ENCODE measurements around the gene UBAP1L. TPM values are rescaled to one million over a fixed set of nuclear protein-coding genes. Genes with fewer than 3 reads are reported as not detected.
"Not testable (repeated sequence)": the region's sequence is repeated elsewhere in the genome, so short reads cannot be mapped to it uniquely, and the experiment has no call there.

UBAP1L gene
- total RNA-seq, 1 donor from 2014 or later, result 6.0 TPM

GRCh38 chr15:65130941-65131340 lies 15.9 kb upstream of the UBAP1L start:
- H3K9me3 Mint-ChIP-seq, result no peaks in the 10 kb centered on the region

DNA sequence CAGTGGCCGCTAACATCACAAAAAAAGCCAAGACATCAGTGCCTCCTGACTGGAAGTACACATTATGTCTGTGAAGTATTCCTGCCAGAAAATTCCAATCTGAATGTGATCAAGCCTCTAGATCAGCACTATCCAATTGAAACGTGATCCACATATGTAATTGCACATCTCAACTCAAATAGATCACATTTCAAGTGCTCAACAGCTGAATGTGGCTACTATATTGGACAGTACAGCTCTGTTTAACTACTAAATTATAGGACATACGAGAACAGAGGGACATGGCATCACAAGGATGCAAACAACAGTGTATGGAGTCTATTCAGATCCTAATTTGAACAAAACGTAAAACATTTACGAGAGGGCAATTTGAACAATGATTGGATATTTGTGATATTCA lies 542 bp upstream of the UBAP1L start:
- no peaks in the 10 kb centered on the region for H3K9me3 Mint-ChIP-seq
- H3K27me3 Mint-ChIP-seq (ENCODE audit: low read depth), result no peaks in the 10 kb centered on the region
- no peak for DNase-seq (ENCODE audit: low spot score)
- H3K4me3 Mint-ChIP-seq (ENCODE audit: low read depth), result no peak overlapping the region
- H3K36me3 Mint-ChIP-seq (ENCODE audit: low read depth), result peaks cover 60% of the 10 kb centered on the region
- no peak overlapping the region for H3K27ac Mint-ChIP-seq
- intact Hi-C loops (cut with micrococcal nuclease), result no loop called here
- no peaks in the 10 kb centered on the region for H3K4me1 Mint-ChIP-seq (ENCODE audit: low read depth)

More at GRCh38 chr15:65130941-65131340, 15.9 kb upstream of the UBAP1L start:
- H3K4me1 Mint-ChIP-seq (ENCODE audit: low read depth), result peaks cover 15% of the 10 kb centered on the region
- peak overlapping the region; percentile 33 for H3K4me3 Mint-ChIP-seq (ENCODE audit: low read depth)
- intact Hi-C loops (cut with micrococcal nuclease), result loop anchor here (5.0 kb wide), 1 partner anchor 166 kb away; the partner anchor contains the start of gene RNU5A-1
- peaks cover 41% of the 10 kb centered on the region for H3K36me3 Mint-ChIP-seq (ENCODE audit: low read depth)
- no peak overlapping the region for H3K27ac Mint-ChIP-seq
- DNase-seq (ENCODE audit: low spot score), result no peak
- no peaks in the 10 kb centered on the region for H3K27me3 Mint-ChIP-seq (ENCODE audit: low read depth)

DNA sequence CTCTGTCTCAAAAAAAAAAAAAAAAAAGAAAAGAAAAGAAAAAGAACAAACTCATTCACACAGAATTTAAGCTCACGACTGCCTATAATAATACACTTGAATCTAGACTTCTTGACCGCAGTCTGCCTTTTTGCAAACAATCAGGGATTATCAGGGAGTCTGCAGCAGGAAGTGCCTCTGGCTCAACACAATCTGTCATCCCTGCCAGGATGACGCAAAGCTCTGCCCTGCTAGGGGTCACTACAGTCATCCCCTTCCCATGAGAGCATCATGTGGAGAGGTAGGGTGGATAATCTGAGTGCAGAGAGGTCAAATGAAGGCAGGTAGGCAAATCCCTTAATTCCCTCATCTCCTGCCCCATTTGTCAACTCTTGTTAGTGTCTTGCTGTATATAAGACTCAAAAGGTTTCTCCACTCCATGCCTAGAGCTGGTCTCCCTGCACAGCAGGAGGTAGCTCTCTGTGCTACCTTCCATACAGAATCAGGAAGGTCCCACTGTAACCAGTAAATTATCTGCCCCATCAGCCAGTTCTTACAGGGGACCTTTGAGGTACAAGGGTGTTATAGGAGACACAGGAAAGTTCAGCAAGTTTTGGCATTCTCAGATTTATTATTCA lies 4.2 kb downstream of the UBAP1L start:
- peaks cover 40% of the 10 kb centered on the region for H3K36me3 Mint-ChIP-seq (ENCODE audit: low read depth)
- H3K4me3 Mint-ChIP-seq (ENCODE audit: low read depth), result no peak overlapping the region
- no peak overlapping the region for H3K27ac Mint-ChIP-seq
- intact Hi-C loops (cut with micrococcal nuclease), result no loop called here
- H3K4me1 Mint-ChIP-seq (ENCODE audit: low read depth), result peaks cover 5% of the 10 kb centered on the region
- no peak for DNase-seq (ENCODE audit: low spot score)
- no peaks in the 10 kb centered on the region for H3K27me3 Mint-ChIP-seq (ENCODE audit: low read depth)
- H3K9me3 Mint-ChIP-seq, result no peaks in the 10 kb centered on the region

DNA sequence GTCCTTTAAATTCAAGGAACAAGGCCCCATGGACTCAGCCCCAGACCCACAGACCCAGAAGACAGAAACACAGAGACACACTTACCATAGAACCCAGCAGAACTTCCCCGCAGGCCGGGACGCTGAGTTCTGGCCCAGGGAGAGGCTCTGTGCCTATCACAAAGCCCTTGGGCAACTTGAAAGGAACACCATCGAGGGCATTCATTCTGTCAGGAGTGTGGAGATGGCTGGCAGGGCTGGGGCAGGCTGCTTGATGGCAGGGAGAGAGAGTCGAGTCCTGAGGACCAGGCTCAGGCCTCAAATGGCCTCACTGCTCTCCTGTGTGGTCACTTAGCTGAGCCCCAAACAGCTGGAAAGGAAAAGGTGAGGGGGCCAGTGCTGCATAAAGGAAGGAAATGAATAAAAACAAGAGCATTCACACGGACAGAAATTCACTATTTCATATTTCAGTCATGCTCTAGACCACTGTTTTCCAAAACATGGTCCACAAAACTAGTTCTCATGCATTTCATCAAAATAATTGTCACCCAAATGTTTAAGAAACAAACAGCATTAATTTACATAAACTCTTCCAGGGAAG lies 8.9 kb downstream of the UBAP1L start:
- no peaks in the 10 kb centered on the region for H3K27me3 Mint-ChIP-seq (ENCODE audit: low read depth)
- H3K36me3 Mint-ChIP-seq (ENCODE audit: low read depth), result peaks cover 27% of the 10 kb centered on the region
- H3K27ac Mint-ChIP-seq, result no peak overlapping the region

DNA sequence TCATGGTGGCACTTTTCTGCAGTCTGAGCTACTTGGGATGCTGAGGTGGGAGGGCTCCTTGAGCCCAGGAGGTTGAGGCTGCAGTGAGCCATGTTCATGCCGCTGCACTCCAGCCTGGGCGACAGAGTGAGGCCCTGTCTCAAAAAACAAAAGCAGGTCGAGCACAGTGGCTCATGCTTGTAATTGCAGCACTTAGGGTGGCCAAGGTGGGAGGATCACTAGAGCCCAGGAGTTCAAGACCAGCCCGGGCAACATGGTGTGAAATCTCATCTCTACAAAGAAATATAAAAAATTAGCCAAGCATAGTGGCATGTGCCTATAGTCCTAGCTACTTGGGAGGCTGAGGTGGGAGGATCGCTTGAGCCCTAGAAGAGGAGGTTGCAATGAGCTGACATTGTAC lies 10.0 kb downstream of the UBAP1L start:
- intact Hi-C loops (cut with micrococcal nuclease), result no loop called here
- H3K4me3 Mint-ChIP-seq (ENCODE audit: low read depth), result no peak overlapping the region
- H3K4me1 Mint-ChIP-seq (ENCODE audit: low read depth), result peaks cover 5% of the 10 kb centered on the region
- no peaks in the 10 kb centered on the region for H3K9me3 Mint-ChIP-seq
- H3K27ac Mint-ChIP-seq, result no peak overlapping the region
- H3K36me3 Mint-ChIP-seq (ENCODE audit: low read depth), result peaks cover 28% of the 10 kb centered on the region
- H3K27me3 Mint-ChIP-seq (ENCODE audit: low read depth), result no peaks in the 10 kb centered on the region
- no peak for DNase-seq (ENCODE audit: low spot score)

More for the DNA sequence above, 8.9 kb downstream of the UBAP1L start:
- no peak for DNase-seq (ENCODE audit: low spot score)
- Mint-ChIP-seq H3K4me1 (ENCODE audit: low read depth) (peaks cover 5% of the 10 kb centered on the region), H3K9me3 (no peaks in the 10 kb centered on the region), H3K4me3 (ENCODE audit: low read depth) (no peak overlapping the region)
- intact Hi-C loops (cut with micrococcal nuclease), result no loop called here

- Mint-ChIP-seq H3K9me3 (no peaks in the 10 kb centered on the region), H3K4me3 (ENCODE audit: low read depth) (no peak overlapping the region), H3K4me1 (ENCODE audit: low read depth) (peaks cover 5% of the 10 kb centered on the region), H3K36me3 (ENCODE audit: low read depth) (peaks cover 38% of the 10 kb centered on the region), H3K27ac (no peak overlapping the region), H3K27me3 (ENCODE audit: low read depth) (no peaks in the 10 kb centered on the region)
- DNase-seq (ENCODE audit: low spot score), result no peak
- intact Hi-C loops (cut with micrococcal nuclease), result no loop called here
These were observed 12.1 kb downstream of the UBAP1L start for GRCh38 chr15:65102912-65103311.

GRCh38 chr15:65101891-65102708 lies 12.9 kb downstream of the UBAP1L start:
- H3K9me3 Mint-ChIP-seq, result no peaks in the 10 kb centered on the region
- H3K27me3 Mint-ChIP-seq (ENCODE audit: low read depth), result no peaks in the 10 kb centered on the region
- intact Hi-C loops (cut with micrococcal nuclease), result loop anchor here (1.0 kb wide), 1 partner anchor 47 kb away; no protein-coding TSS in a partner anchor
- H3K4me1 Mint-ChIP-seq (ENCODE audit: low read depth), result peaks cover 5% of the 10 kb centered on the region
- peaks cover 36% of the 10 kb centered on the region for H3K36me3 Mint-ChIP-seq (ENCODE audit: low read depth)
- H3K4me3 Mint-ChIP-seq (ENCODE audit: low read depth), result no peak overlapping the region
- DNase-seq (ENCODE audit: low spot score), result no peak
- no peak overlapping the region for H3K27ac Mint-ChIP-seq

- no peaks in the 10 kb centered on the region for H3K27me3 Mint-ChIP-seq (ENCODE audit: low read depth)
- intact Hi-C loops (cut with micrococcal nuclease), result loop anchor here (1.0 kb wide), 1 partner anchor 46 kb away; no protein-coding TSS in a partner anchor
These were observed 13.5 kb downstream of the UBAP1L start for GRCh38 chr15:65101411-65101890.

GRCh38 chr15:65100442-65100841 lies 14.6 kb downstream of the UBAP1L start:
- intact Hi-C loops (cut with micrococcal nuclease), result no loop called here
- H3K4me1 Mint-ChIP-seq (ENCODE audit: low read depth), result no peaks in the 10 kb centered on the region
- no peak overlapping the region for H3K4me3 Mint-ChIP-seq (ENCODE audit: low read depth)
- no peak for DNase-seq (ENCODE audit: low spot score)
- H3K27ac Mint-ChIP-seq, result no peak overlapping the region
- H3K9me3 Mint-ChIP-seq, result no peaks in the 10 kb centered on the region
- H3K27me3 Mint-ChIP-seq (ENCODE audit: low read depth), result no peaks in the 10 kb centered on the region
- peaks cover 27% of the 10 kb centered on the region for H3K36me3 Mint-ChIP-seq (ENCODE audit: low read depth)

More at GRCh38 chr15:65101411-65101890, 13.5 kb downstream of the UBAP1L start:
- H3K4me3 Mint-ChIP-seq (ENCODE audit: low read depth), result no peak overlapping the region
- peak; percentile 35 for DNase-seq (ENCODE audit: low spot score)
- peaks cover 36% of the 10 kb centered on the region for H3K36me3 Mint-ChIP-seq (ENCODE audit: low read depth)
- H3K27ac Mint-ChIP-seq, result no peak overlapping the region
- H3K4me1 Mint-ChIP-seq (ENCODE audit: low read depth), result peaks cover 5% of the 10 kb centered on the region
- no peaks in the 10 kb centered on the region for H3K9me3 Mint-ChIP-seq

- H3K9me3 Mint-ChIP-seq; H3K4me3 Mint-ChIP-seq (ENCODE audit: low read depth); H3K4me1 Mint-ChIP-seq (ENCODE audit: low read depth); H3K27ac Mint-ChIP-seq; intact Hi-C loops (cut with micrococcal nuclease); H3K27me3 Mint-ChIP-seq (ENCODE audit: low read depth); DNase-seq (ENCODE audit: low spot score): not testable (repeated sequence)
- peaks cover 21% of the 10 kb centered on the region for H3K36me3 Mint-ChIP-seq (ENCODE audit: low read depth)
These were observed 15.2 kb downstream of the UBAP1L start for GRCh38 chr15:65099801-65100200.

DNA sequence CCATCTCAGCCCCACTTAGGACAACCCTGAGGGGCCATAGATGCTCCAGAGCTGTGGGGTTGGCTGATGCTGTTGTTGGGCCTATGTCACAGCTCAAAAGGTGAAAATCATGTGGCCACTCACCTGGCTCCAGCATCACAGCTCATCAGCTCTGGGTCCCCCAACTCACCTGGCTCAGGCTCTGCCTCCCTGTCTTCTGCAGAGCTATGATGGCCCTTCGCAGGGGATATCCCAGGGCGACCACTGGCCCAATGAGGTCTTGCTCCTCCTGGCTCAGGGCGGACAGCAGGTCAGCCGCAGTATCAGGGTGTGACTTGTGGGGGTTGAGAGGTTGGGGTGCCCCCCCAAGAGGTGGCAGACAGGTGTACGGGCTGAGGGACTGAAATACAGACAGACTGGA lies 15.7 kb downstream of the UBAP1L start:
- intact Hi-C loops (cut with micrococcal nuclease), result no loop called here
- Mint-ChIP-seq H3K9me3 (no peaks in the 10 kb centered on the region), H3K36me3 (ENCODE audit: low read depth) (peaks cover 21% of the 10 kb centered on the region), H3K4me1 (ENCODE audit: low read depth) (no peaks in the 10 kb centered on the region), H3K27me3 (ENCODE audit: low read depth) (no peaks in the 10 kb centered on the region), H3K4me3 (ENCODE audit: low read depth) (no peak overlapping the region), H3K27ac (no peak overlapping the region)
- DNase-seq (ENCODE audit: low spot score), result no peak

DNA sequence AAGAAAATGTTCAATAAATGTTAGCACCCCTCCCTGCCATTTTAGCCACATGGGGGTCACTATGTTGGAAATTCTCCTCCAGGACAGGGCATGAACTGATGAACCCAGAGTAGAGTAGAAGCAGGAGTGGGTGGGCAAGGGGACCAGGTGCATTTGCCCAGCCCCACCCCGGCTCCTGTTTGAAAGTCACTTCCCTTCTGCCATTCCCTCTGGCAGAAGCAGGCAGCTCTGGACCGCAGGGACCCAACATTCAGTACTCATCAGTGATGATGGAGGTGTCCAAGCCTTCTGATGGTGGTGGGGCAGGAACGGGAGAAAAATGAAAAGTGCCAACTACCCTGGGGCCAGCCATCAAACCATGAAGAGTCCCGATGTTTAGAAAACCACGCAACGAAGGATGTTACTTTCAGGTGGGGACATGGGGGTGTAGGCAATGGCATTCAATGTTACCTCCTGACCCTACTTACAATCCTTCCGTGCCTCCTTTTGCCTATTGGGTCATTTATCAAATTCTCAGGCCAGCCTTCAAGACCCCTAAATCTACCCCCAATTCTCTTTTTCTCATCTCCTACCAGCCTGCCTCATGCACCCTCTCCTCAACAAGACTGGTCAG lies 17.2 kb downstream of the UBAP1L start:
- no peak for DNase-seq (ENCODE audit: low spot score)
- Mint-ChIP-seq H3K9me3 (no peaks in the 10 kb centered on the region), H3K4me3 (ENCODE audit: low read depth) (no peak overlapping the region), H3K4me1 (ENCODE audit: low read depth) (no peaks in the 10 kb centered on the region), H3K36me3 (ENCODE audit: low read depth) (peaks cover 21% of the 10 kb centered on the region), H3K27me3 (ENCODE audit: low read depth) (no peaks in the 10 kb centered on the region), H3K27ac (no peak overlapping the region)
- intact Hi-C loops (cut with micrococcal nuclease), result no loop called here

Measured in activated T-helper 2 cell treated with anti-CD3 and anti-CD28 coated beads, Interferon-gamma antibody, Interleukin-2, Interleukin-4, amounts not matched to agents 10 μg/mL and 5 μg/mL and 100 μg/mL, durations not matched to agents 14 hours and 24 hours and 36 hours (primary cell).